ENCODE results near the gene PBXIP1. TPM values are rescaled to one million over a fixed set of nuclear protein-coding genes. Genes with fewer than 3 reads are reported as not detected.

PBXIP1 gene
- total and polyA plus RNA-seq, 7 donors, result 13.6 to 149 (median 77.7) TPM

DNA sequence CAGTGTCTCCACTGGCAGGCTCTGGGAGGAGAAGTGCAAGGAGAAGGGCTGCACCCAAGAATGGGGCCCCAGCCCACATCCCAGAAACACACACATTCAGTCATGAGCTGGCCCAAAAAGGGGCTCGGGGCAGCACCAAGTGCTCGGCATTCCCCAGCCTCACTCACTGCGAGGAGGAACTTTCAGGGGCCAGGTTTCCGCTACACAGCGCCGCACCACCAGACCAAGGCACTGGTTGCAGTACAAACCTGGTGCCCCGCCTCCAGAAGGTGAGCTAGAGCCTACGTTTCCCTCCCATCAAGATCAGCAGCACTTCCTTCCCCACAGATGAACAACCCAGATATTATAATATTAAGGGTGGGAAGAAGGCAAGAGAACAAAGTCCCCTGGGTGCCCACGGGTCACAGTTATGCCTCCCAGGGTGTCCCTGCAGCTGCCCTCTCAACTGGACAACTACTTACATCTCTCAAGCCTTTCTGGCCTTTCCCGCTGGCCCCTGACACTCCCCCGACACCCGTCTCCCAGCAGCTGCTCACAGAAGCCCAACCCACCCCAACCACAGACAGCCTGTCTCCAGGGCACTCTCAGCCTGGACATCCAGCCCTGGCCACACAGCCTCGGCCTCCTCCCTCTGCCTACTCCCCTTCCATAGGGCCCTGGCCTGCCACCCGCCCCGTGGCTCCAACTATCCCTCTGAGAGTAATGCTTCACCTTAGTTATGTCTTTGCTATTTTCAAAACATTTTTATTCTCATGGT lies 3.8 kb downstream of the PBXIP1 start:
- H3K27me3 ChIP-seq (ENCODE audit: insufficient read depth in 3 of 3, low read length in 2 of 3), result no peaks in the 10 kb centered on the region
- DNase-seq (peak in 1 of 2 donors; percentile 51), ATAC-seq (no peak)
- H3K9me3 ChIP-seq, result no peaks in the 10 kb centered on the region
- TF ChIP-seq, protein P1, sequence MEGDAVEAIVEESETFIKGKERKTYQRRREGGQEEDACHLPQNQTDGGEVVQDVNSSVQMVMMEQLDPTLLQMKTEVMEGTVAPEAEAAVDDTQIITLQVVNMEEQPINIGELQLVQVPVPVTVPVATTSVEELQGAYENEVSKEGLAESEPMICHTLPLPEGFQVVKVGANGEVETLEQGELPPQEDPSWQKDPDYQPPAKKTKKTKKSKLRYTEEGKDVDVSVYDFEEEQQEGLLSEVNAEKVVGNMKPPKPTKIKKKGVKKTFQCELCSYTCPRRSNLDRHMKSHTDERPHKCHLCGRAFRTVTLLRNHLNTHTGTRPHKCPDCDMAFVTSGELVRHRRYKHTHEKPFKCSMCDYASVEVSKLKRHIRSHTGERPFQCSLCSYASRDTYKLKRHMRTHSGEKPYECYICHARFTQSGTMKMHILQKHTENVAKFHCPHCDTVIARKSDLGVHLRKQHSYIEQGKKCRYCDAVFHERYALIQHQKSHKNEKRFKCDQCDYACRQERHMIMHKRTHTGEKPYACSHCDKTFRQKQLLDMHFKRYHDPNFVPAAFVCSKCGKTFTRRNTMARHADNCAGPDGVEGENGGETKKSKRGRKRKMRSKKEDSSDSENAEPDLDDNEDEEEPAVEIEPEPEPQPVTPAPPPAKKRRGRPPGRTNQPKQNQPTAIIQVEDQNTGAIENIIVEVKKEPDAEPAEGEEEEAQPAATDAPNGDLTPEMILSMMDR (IDR thresholded peaks at IDR 0.05), result no peak
- peaks cover 42% of the 10 kb centered on the region for H3K4me1 ChIP-seq
- H3K4me3 ChIP-seq, result peak overlapping the region; percentile 71
- H3K36me3 ChIP-seq (ENCODE audit: insufficient read depth in 1 of 2, low read depth in 1 of 2), result peaks cover 0 to 42% of the 10 kb centered on the region in 2 donors
- 58 to 64% (median 59%) methylated on average over 15 of the region's 15 CpGs for WGBS, 3 donors
- H3K27ac ChIP-seq, result peak overlapping the region; percentile 88
- intact Hi-C loops (cut with DNase I), result loop anchor here in 1 of 2 donors (5.0 kb wide), 1 partner anchor 110 kb away; the partner anchor contains the start of gene EFNA4

DNA sequence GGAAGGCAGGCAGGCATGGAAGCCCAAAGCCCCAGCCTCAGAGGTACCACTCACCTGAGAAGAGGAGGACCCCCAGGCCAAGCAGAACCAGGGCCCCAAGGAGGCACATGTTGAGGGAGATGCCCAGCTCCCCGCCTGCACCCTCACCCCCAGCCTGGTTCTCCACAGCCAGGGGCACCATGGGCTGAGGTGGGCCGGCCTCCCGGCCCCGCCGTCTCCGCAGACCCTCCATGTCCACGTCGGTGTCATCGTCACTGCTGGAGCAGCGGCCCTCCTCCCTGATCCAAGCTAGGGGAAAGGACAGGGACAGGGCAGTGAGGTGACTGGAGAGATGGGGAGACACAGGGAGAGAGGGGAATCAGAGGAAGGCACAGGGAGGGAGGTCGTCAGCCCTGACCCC lies 7.8 kb downstream of the PBXIP1 start:
- intact Hi-C loops (cut with DNase I), result no loop called here
- TF ChIP-seq, protein P1 (IDR thresholded peaks at IDR 0.05), result no peak

DNA sequence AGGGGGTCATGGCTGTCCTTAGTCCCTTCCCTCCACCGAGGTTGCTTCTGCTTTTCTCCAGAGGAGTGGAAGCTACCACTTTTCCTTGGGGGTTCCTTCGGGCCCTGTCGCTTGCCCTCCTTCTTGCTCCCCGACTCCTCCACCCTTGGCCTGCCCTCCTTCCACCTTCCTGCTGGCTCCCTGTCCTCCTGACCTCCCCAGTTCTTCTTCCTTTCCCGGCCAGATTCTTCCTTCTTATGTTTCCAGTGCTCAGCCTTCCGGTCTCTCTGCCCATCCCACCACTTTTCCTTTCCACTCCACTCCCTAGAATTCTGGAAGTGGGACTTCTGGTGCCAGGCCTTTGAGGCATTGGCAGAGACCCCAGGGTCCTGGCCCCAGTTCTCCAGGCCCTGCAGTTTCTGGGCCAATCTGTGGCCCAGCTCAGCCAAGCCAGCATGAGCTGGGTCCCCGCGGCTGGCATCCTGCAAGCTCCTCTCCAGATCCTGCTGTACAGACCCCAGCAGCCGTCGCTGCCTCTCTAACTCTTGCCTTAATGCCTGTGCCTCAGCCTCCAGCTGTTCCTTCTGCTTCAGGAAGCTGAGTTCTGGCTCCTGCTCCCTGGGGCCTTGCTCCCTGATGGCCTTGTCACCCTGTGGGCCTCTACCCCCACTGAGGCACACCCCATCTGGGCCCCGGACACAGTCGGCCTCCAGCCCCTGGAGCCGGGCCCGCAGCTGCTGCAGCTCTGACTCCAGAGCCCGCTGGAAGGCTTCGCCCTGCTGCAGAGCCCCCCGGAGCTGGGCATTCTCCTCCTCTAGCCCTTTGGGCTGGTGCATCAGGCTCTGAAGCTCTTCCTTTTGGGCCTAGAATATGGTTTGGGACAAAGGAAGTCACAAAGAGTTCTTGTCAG lies 9.7 kb downstream of the PBXIP1 start:
- H3K36me3 ChIP-seq (ENCODE audit: insufficient read depth in 1 of 2, low read depth in 1 of 2), result peaks cover 3 to 73% of the 10 kb centered on the region in 2 donors
- WGBS, 3 donors, result 59 to 71% (median 66%) methylated on average over 17 of the region's 17 CpGs
- no peaks in the 10 kb centered on the region for H3K9me3 ChIP-seq
- no peaks in the 10 kb centered on the region for H3K27me3 ChIP-seq (ENCODE audit: insufficient read depth in 3 of 3, low read length in 2 of 3)
- no peak for ATAC-seq
- peaks cover 7% of the 10 kb centered on the region for H3K4me1 ChIP-seq
- intact Hi-C loops (cut with DNase I), result no loop called here
- H3K4me3 ChIP-seq, result no peak overlapping the region
- TF ChIP-seq, protein P1 (IDR thresholded peaks at IDR 0.05), result no peak
- H3K27ac ChIP-seq, result peak overlapping the region; percentile 27
- peak in 1 of 2 donors; percentile 46 for DNase-seq

More for the DNA sequence above, 7.8 kb downstream of the PBXIP1 start:
- H3K27ac ChIP-seq, result no peak overlapping the region
- DNase-seq, result no peak
- ATAC-seq, result no peak
- 93 to 94% (median 93%) methylated on average over 11 of the region's 11 CpGs for WGBS, 3 donors
- H3K36me3 ChIP-seq (ENCODE audit: insufficient read depth in 1 of 2, low read depth in 1 of 2), result peaks cover 3 to 71% of the 10 kb centered on the region in 2 donors
- H3K4me1 ChIP-seq, result peaks cover 21% of the 10 kb centered on the region
- H3K9me3 ChIP-seq, result no peaks in the 10 kb centered on the region
- no peaks in the 10 kb centered on the region for H3K27me3 ChIP-seq (ENCODE audit: insufficient read depth in 3 of 3, low read length in 2 of 3)
- H3K4me3 ChIP-seq, result no peak overlapping the region

DNA sequence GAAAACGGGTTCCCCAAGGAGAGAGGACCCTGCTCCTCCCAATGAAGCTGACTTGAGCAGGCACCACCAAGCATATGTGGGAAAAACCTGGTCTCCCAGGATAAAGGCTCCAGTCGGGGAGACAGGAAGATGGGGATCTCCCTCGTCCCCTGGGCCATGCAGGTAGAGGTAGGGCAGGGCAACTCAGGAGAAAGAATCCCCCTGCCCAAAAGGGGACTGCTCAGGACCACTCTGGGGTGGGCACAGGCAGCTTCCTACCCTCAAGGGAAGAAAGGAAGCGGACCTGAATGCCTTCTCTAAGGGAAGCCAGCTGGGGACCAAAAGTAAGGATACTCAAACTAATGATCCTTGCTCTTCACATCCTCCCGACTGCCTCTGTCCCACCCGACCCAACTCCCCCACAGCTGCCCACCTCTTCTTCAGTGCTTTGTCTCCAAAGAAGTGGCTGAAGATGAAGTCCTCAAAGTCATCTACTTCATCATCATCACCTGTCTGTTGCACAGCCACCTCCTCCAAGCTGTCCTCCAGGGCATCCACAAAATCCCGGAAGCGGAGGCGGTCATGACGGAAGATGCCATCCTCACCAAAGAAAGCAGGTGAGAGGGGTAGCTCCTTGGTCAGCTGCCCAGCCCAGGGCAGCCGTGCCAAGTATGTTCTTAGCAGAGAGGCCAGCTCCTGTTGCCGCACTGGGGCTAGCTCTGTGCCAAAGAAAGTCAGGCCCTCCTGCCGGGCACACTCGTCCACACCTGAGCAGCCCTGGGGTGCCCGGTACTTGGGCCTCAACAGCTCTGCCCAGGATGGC lies 10.5 kb downstream of the PBXIP1 start:
- Histone ChIP-seq H3K4me1 (peaks cover 7% of the 10 kb centered on the region), H3K27me3 (ENCODE audit: insufficient read depth in 3 of 3, low read length in 2 of 3) (no peaks in the 10 kb centered on the region), H3K36me3 (ENCODE audit: insufficient read depth in 1 of 2, low read depth in 1 of 2) (peaks cover 3 to 65% of the 10 kb centered on the region in 2 donors), H3K9me3 (no peaks in the 10 kb centered on the region), H3K4me3 (no peak overlapping the region), H3K27ac (peak overlapping the region; percentile 4)
- ATAC-seq, result no peak
- intact Hi-C loops (cut with DNase I), result no loop called here
- DNase-seq, result peak in 1 of 2 donors; percentile 43
- TF ChIP-seq, protein P1 (IDR thresholded peaks at IDR 0.05), result no peak
- 66 to 77% (median 71%) methylated on average over 15 of the region's 15 CpGs for WGBS, 3 donors
